Transverse colon (tissue), 4 donors: ENCODE measurements around the gene SCN9A.

Experiments
- CTCF ChIP-seq, 5 experiments: fragments of 200-600 bp in 3 of 5; fragments of 450-650 bp in 2 of 5; sonication (generic) in 3 of 5; IDR thresholded peaks; 1 replicate in 2 of 5; 2 replicates in 3 of 5; pipeline ENCODE4 v1.5.1; 2016 to 2017; ENCODE audit warnings: antibody characterized with exemption in 5 of 5, inconsistent platforms in 3 of 5, mild to moderate bottlenecking in 2 of 5, moderate library complexity in 1 of 5
- POLR2A ChIP-seq: fragments of 450-650 bp; IDR thresholded peaks from one replicate; pipeline ENCODE4 v1.6.1; 2016; ENCODE audit warnings: antibody characterized with exemption, mild to moderate bottlenecking, moderate library complexity
- POLR2AphosphoS5 ChIP-seq, 3 donors: sonication (generic); formaldehyde crosslinking; IDR thresholded peaks; one replicate each; pipeline ENCODE4 v1.6.1; 2016; ENCODE audit warnings: antibody characterized with exemption in 3 of 3

DNA sequence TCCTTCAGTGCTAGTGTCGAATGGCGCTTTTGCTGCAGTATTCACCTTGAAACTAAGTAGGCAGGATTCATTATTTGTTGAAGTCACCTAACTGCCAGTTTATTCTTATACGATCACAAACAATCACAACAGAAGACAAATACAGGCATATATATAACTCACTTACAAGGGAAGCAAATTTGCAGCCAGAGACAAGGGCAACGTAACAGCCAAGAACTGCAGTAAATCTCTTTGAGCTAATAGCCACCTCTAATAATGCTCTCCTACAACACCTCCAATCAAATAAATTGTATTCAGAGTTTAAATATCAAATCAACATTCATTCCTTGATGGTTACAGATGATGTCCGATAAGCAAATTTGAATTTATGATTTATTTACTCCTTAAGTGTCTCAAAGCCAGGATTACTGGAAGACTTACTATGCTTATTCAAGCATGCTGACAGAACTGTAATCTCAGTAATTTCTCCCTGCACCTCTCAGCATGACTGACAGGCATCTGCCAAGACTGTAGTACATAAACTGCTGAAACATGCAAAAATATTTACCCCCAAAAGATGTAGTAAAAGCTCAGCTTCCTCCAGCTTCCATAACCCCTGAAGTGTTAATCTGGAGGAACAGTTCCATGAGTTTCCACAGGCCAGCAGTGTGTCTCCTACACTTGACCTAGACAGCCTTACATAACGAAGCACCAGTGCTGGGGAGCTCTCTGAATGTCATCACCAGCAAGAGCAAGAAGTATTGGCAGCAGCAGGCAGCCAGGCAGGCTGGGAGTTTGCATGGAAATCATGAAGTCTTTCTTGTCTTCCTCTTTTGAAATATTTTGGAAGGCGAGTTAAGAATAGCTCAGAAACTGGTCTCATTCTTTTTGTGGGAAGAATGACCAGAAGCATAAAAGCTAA lies 227.0 kb downstream of the SCN9A start:
- TF ChIP-seq CTCF (IDR thresholded peaks at IDR 0.05) = no peak
- TF ChIP-seq POLR2A = no peak
- no peak for TF ChIP-seq POLR2AphosphoS5 (IDR thresholded peaks at IDR 0.05)
